T-cell (primary cell): ENCODE data around the gene IDE. TPM values are rescaled to one million over a fixed set of nuclear protein-coding genes. Genes with fewer than 3 reads are reported as not detected.

Source experiments
- total RNA-seq, 35 experiments: library from RNA in 6 of 35; stranded (reverse) in 6 of 35; fragments of 120-200 nt in 1 of 35; gene quantifications; one replicate each; pipeline versions ENCODE4 v1.2.1 to v1.2.4 and lab custom pipeline; 2013 to 2026

Gene IDE
- total RNA-seq, 5 donors from 2014 or later (not counting 1 experiment from before 2014, with no cell fraction given), result 24.7 to 31.8 (median 27.2) TPM

Other genes with a start within 250 kb of the IDE start
- gene KIF11, start 19.0 kb upstream of the IDE start, total RNA-seq, result 1 to 10 TPM; 1.2 to 2.0 (median 1.6) TPM
- 1 to 10 TPM; 1.3 to 5.8 (median 3.6) TPM for gene HHEX, start 115.9 kb upstream of the IDE start, total RNA-seq